ENCODE measurements around the gene ATP6V1B1. TPM values are rescaled to one million over a fixed set of nuclear protein-coding genes. Genes with fewer than 3 reads are reported as not detected.
A peak's percentile ranks its signal among the peaks of the same experiment; 100 is the strongest.

Gene ATP6V1B1
- total RNA-seq, 1 donor from 2014 or later: not detected

- H3K27me3 ChIP-seq (ENCODE audit: control insufficient read depth, insufficient read depth, low read length): peaks cover 6% of the 10 kb centered on the region
- no peak for FAIRE-seq
- no peak for DNase-seq (ENCODE audit: low read depth)
- TF ChIP-seq, protein P1, sequence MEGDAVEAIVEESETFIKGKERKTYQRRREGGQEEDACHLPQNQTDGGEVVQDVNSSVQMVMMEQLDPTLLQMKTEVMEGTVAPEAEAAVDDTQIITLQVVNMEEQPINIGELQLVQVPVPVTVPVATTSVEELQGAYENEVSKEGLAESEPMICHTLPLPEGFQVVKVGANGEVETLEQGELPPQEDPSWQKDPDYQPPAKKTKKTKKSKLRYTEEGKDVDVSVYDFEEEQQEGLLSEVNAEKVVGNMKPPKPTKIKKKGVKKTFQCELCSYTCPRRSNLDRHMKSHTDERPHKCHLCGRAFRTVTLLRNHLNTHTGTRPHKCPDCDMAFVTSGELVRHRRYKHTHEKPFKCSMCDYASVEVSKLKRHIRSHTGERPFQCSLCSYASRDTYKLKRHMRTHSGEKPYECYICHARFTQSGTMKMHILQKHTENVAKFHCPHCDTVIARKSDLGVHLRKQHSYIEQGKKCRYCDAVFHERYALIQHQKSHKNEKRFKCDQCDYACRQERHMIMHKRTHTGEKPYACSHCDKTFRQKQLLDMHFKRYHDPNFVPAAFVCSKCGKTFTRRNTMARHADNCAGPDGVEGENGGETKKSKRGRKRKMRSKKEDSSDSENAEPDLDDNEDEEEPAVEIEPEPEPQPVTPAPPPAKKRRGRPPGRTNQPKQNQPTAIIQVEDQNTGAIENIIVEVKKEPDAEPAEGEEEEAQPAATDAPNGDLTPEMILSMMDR (IDR thresholded peaks at IDR 0.05; ENCODE audit: insufficient read depth, low read length, severe bottlenecking): no peak
- no peaks in the 10 kb centered on the region for H3K36me3 ChIP-seq (ENCODE audit: control insufficient read depth, insufficient read depth, low read length)
- H3K4me3 ChIP-seq (ENCODE audit: low read depth, low read length): no peak overlapping the region
Observed at GRCh38 chr2:70957798-70958197, 22.1 kb downstream of the ATP6V1B1 start.

DNA sequence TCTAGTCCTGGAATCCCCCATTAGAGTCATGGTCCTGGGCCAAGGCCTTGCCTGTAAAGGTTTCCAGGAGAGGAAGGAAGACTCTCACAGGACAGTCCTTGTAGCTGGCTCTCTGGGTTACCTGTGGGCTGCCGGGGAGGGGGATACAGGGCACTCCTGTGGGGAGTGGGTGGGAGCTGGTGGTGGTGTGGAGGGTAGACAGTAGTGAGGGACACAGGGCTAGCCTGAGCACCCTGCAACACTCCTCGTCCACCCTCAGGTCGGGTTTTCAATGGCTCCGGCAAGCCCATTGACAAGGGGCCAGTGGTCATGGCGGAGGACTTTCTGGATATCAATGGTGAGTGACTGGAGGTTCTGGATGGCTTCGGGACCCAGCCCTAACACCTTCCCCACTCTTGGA, 23.1 kb downstream of the ATP6V1B1 start:
- H3K27me3 ChIP-seq (ENCODE audit: control insufficient read depth, insufficient read depth, low read length): peaks cover 6% of the 10 kb centered on the region
- no peak overlapping the region for H3K4me3 ChIP-seq (ENCODE audit: low read depth, low read length)
- TF ChIP-seq, protein P1 (IDR thresholded peaks at IDR 0.05; ENCODE audit: insufficient read depth, low read length, severe bottlenecking): no peak
- DNase-seq (ENCODE audit: low read depth) (no peak), FAIRE-seq (no peak)
- H3K36me3 ChIP-seq (ENCODE audit: control insufficient read depth, insufficient read depth, low read length): no peaks in the 10 kb centered on the region

- H3K27me3 ChIP-seq (ENCODE audit: control insufficient read depth, insufficient read depth, low read length): peaks cover 6% of the 10 kb centered on the region
- FAIRE-seq (no peak), DNase-seq (ENCODE audit: low read depth) (no peak)
- H3K36me3 ChIP-seq (ENCODE audit: control insufficient read depth, insufficient read depth, low read length): no peaks in the 10 kb centered on the region
- H3K4me3 ChIP-seq (ENCODE audit: low read depth, low read length): no peak overlapping the region
- TF ChIP-seq, protein P1 (IDR thresholded peaks at IDR 0.05; ENCODE audit: insufficient read depth, low read length, severe bottlenecking): no peak
Observed at GRCh38 chr2:70959271-70959761, 23.6 kb downstream of the ATP6V1B1 start.

GRCh38 chr2:70959851-70960832, 24.4 kb downstream of the ATP6V1B1 start:
- Histone ChIP-seq H3K36me3 (ENCODE audit: control insufficient read depth, insufficient read depth, low read length) (no peaks in the 10 kb centered on the region), H3K4me3 (ENCODE audit: low read depth, low read length) (no peak overlapping the region), H3K27me3 (ENCODE audit: control insufficient read depth, insufficient read depth, low read length) (no peaks in the 10 kb centered on the region)
- TF ChIP-seq, protein P1 (IDR thresholded peaks at IDR 0.05; ENCODE audit: insufficient read depth, low read length, severe bottlenecking): no peak
- no peak for FAIRE-seq
- no peak for DNase-seq (ENCODE audit: low read depth)

GRCh38 chr2:70960833-70961647, 25.3 kb downstream of the ATP6V1B1 start:
- DNase-seq (ENCODE audit: low read depth): no peak
- no peaks in the 10 kb centered on the region for H3K27me3 ChIP-seq (ENCODE audit: control insufficient read depth, insufficient read depth, low read length)

More at GRCh38 chr2:70960833-70961647, 25.3 kb downstream of the ATP6V1B1 start:
- H3K36me3 ChIP-seq (ENCODE audit: control insufficient read depth, insufficient read depth, low read length): no peaks in the 10 kb centered on the region
- FAIRE-seq: no peak
- no peak overlapping the region for H3K4me3 ChIP-seq (ENCODE audit: low read depth, low read length)
- TF ChIP-seq, protein P1 (IDR thresholded peaks at IDR 0.05; ENCODE audit: insufficient read depth, low read length, severe bottlenecking): peak; percentile 18

All from bronchial epithelial cell (primary cell).